GM23338 (cell line): ENCODE data around the gene SELENOS.

Experiments
- CREB1 ChIP-seq: fragments of 250-450 bp; sonication (Bioruptor Pico); IDR thresholded peaks from 2 replicates; pipeline ENCODE4 v1.5.0; 2020; ENCODE audit warnings: low read depth, mild to moderate bottlenecking, moderate library complexity
- CTCF ChIP-seq, 2 experiments: fragments of 200-600 bp in 1 of 2; sonication (generic) in 1 of 2; conservative IDR thresholded peaks; 2 replicates each; pipeline versions ENCODE4 v1.5.1 to v1.6.1; 2016 to 2017; ENCODE audit warnings: antibody characterized with exemption in 2 of 2, low read depth in 2 of 2, mild to moderate bottlenecking in 2 of 2, moderate library complexity in 1 of 2
- EZH2 ChIP-seq: fragments of 200-600 bp; sonication (generic); IDR thresholded peaks from one replicate; pipeline ENCODE4 v1.8.0; 2017; ENCODE audit warnings: antibody characterized with exemption, mild to moderate bottlenecking, low read depth; ENCODE audit not compliant: unreplicated experiment
- POLR2AphosphoS5 ChIP-seq: IDR thresholded peaks from 2 replicates; pipeline ENCODE4 v1.6.1; 2016; ENCODE audit warnings: antibody characterized with exemption, low read depth
- TF ChIP-seq, protein P1 (sequence below): IDR thresholded peaks from one replicate; pipeline ENCODE4 v1.6.1; 2018; ENCODE audit warnings: antibody characterized with exemption; ENCODE audit not compliant: unreplicated experiment

- TF ChIP-seq, protein P1, sequence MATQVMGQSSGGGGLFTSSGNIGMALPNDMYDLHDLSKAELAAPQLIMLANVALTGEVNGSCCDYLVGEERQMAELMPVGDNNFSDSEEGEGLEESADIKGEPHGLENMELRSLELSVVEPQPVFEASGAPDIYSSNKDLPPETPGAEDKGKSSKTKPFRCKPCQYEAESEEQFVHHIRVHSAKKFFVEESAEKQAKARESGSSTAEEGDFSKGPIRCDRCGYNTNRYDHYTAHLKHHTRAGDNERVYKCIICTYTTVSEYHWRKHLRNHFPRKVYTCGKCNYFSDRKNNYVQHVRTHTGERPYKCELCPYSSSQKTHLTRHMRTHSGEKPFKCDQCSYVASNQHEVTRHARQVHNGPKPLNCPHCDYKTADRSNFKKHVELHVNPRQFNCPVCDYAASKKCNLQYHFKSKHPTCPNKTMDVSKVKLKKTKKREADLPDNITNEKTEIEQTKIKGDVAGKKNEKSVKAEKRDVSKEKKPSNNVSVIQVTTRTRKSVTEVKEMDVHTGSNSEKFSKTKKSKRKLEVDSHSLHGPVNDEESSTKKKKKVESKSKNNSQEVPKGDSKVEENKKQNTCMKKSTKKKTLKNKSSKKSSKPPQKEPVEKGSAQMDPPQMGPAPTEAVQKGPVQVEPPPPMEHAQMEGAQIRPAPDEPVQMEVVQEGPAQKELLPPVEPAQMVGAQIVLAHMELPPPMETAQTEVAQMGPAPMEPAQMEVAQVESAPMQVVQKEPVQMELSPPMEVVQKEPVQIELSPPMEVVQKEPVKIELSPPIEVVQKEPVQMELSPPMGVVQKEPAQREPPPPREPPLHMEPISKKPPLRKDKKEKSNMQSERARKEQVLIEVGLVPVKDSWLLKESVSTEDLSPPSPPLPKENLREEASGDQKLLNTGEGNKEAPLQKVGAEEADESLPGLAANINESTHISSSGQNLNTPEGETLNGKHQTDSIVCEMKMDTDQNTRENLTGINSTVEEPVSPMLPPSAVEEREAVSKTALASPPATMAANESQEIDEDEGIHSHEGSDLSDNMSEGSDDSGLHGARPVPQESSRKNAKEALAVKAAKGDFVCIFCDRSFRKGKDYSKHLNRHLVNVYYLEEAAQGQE, result no peak
- TF ChIP-seq CTCF (conservative IDR thresholded peaks at IDR 0.05; ENCODE audit: low read depth in 2 of 2) (peak in 1 of 2 experiments; percentile 54; a peak in 2 of 4 replicates), POLR2AphosphoS5 (no peak), CREB1 (CRISPR knock-in tag) (no peak), EZH2 (no peak)
These were observed 716 bp downstream of the SELENOS start for GRCh38 chr15:101276501-101277037.
